GM12873 (cell line): ENCODE data around the gene ABHD1.

Experiments used
- CTCF ChIP-seq: IDR thresholded peaks from 2 replicates; pipeline ENCODE4 v1.5.1; 2012; ENCODE audit warnings: low read depth, mild to moderate bottlenecking, moderate library complexity, low read length, control low read depth; ENCODE audit not compliant: insufficient read depth; ENCODE audit errors: missing control alignments

The ABHD1 gene

DNA sequence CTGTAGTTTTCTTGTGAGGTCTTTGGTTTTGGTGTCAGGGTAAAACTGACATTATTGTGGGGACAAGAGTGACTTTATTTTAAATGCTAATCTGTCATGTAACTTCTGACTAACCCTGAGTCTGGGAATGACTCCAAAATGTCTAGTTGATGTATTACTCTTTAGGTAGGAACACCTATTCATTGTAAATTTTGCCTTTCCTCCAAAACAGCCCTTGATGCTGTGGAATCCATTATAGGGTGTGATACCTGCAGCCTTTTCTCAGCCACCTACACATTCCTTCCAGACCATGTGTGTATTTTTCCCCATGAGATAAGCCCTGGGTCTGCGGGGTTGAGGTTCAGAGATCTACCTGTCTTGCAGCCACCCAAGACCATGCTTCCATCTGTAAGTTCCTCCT lies 19.7 kb downstream of the ABHD1 start:
- TF ChIP-seq CTCF, result no peak

DNA sequence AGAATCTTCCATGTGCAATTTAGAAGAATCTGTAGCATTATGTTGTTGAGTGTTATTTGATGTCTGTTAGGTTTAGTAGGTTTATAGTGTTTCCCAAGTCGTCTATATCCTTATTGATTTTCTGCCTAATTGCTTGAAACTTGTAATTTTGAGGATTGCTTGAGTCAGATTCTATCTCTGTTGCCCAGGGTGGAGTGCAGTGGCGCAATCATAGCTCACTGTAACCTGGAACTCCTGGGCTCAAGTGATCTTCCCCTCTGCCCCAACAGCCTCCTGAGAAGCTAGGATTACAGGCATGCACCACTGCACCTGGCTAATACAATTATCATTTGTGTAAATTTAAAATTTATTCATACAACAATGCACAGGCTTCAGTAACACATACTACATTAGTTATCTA lies 22.1 kb downstream of the ABHD1 start:
- no peak for TF ChIP-seq CTCF

DNA sequence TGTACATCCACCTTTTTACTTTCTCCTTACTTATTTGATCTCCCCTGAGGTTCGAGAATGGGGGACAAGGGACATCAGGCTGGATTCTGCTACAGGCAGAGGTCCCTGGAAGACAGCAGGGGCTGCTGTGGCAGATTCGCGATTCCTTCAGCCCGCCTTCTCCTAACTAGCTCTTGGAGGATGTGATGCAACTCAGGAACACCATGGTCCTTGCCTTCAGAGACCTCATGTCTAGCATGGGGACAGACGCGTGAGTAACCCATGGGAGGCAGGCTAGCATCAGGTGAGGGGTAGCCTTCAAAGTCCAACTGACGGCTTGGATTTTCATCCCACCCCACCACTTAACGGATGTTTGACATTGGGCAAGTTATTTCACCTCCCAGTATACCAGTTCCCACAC lies 24.3 kb downstream of the ABHD1 start:
- TF ChIP-seq CTCF, result no peak

DNA sequence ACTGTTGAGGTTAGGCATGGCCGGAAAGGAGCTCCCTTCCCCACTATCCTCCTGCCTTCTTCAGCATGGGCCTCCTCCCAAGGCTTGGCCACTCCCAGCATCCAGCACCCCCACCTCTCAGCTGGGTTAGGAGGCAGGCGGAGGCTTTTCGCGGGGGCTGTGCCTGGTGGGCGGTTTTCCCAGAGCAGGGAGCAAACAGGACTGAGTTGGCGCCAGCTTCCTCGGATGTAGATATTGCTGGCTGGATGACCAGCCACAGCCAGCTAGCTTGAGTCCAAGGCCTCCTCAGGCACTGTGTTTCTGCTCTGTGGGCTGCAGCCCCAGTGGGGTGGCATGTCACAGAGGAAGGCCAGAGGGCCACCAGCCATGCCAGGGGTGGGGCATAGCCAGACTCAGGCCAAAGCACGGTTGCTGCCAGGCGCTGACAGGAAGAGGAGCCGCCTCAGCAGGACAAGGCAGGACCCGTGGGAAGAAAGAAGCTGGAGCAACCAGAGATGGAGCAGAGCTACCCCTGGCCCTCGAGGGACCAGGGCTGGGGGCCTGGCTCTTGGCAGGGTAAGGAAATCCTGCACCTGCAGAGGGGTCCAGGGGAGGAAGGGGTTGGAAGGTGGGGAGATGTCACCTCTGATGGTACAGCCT lies 25.3 kb downstream of the ABHD1 start, which contains the start of gene TCF23:
Gene TCF23 (plus strand): TSS at position 204 of the 639 bp plus-strand sequence. CDS start 130 bp downstream, at position 334.
- no peak for TF ChIP-seq CTCF

GRCh38 chr2:27149570-27150405 lies 26.2 kb downstream of the ABHD1 start:
- TF ChIP-seq CTCF, result no peak

DNA sequence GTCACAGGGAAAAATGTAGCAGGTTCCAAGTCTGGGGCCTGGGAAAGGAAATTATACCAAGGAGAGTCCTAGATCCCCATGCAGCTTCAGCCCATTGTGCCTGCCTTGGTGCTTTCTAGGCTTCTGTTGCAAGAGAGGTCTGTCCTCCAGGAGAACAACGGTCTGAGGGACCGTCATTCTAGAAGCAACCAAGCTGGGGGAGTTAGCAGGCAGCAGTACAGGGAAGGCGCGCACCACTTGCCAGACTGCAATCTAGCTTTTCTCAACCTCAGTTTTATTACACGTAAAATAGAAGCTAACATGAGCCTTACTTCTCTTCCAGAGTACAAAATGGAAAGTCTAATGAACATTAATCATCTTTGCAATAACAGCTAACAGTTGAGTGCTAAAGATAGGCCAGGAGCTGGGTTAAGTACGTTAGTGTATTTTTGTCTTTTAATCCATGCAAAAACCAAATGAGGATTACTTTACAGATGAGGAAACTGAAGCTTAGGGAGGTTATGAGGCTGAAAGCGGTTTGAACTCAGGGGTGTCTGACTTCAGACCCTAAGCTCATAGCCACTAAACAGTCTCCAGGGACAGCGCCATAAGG lies 27.1 kb downstream of the ABHD1 start:
- no peak for TF ChIP-seq CTCF
